CD4-positive, CD25-positive, alpha-beta regulatory T cell (primary cell): Measurements from ENCODE around the gene SHANK3. TPM values are rescaled to one million over a fixed set of nuclear protein-coding genes. Genes with fewer than 3 reads are reported as not detected.

Experiments
- ATAC-seq, 2 donors: fragments of 150-1000 bp; cut with Tn5 transposase; one replicate each; pipeline ENCODE4 v1.10.0; 2021; ENCODE audit warnings: low read depth in 2 of 2, moderate number of reproducible peaks in 2 of 2, moderate library complexity in 1 of 2
- DNase-seq, 3 donors: peaks; one replicate each; pipeline versions ENCODE4 v3.0.0 to v3.0.0-alpha.2; 2012 to 2022; ENCODE audit warnings: mixed read lengths in 1 of 3
- H3K27ac ChIP-seq: one replicate; pipeline ENCODE4 v1.7.0; 2013; ENCODE audit warnings: mild to moderate bottlenecking, low read length; ENCODE audit not compliant: insufficient read depth, poor library complexity, severe bottlenecking
- H3K27me3 ChIP-seq: one replicate; pipeline ENCODE4 v1.7.0; 2013; ENCODE audit warnings: low read length; ENCODE audit not compliant: control insufficient read depth, insufficient read depth
- H3K36me3 ChIP-seq: one replicate; pipeline ENCODE4 v1.7.0; 2013; ENCODE audit warnings: mild to moderate bottlenecking, low read length, moderate library complexity; ENCODE audit not compliant: control insufficient read depth, insufficient read depth
- H3K4me1 ChIP-seq: 2 replicates; pipeline ENCODE4 v1.7.0; 2013; ENCODE audit warnings: mild to moderate bottlenecking, low read length; ENCODE audit not compliant: insufficient read depth, control insufficient read depth, poor library complexity, severe bottlenecking
- H3K4me3 ChIP-seq: one replicate; pipeline ENCODE4 v1.7.0; 2013; ENCODE audit warnings: low read depth, mild to moderate bottlenecking, low read length, moderate library complexity
- H3K9me3 ChIP-seq, 2 experiments: 1 replicate in 1 of 2; 2 replicates in 1 of 2; pipeline ENCODE4 v1.7.0; 2013; ENCODE audit warnings: low read length in 2 of 2, mild to moderate bottlenecking in 1 of 2, moderate library complexity in 1 of 2; ENCODE audit not compliant: control insufficient read depth in 2 of 2
- H3K27ac Mint-ChIP-seq, 3 donors: one replicate each; pipeline ENCODE4 v1.8.0; 2020 to 2022; ENCODE audit warnings: mild to moderate bottlenecking in 3 of 3, mixed read lengths in 3 of 3, moderate library complexity in 2 of 3
- H3K27me3 Mint-ChIP-seq: one replicate; pipeline ENCODE4 v1.8.0; 2022; ENCODE audit warnings: mild to moderate bottlenecking, mixed read lengths
- H3K36me3 Mint-ChIP-seq: one replicate; pipeline ENCODE4 v1.8.0; 2020; ENCODE audit warnings: mixed read lengths
- H3K4me1 Mint-ChIP-seq, 4 donors: one replicate each; pipeline ENCODE4 v1.8.0; 2020 to 2022; ENCODE audit warnings: mixed read lengths in 4 of 4, mild to moderate bottlenecking in 1 of 4
- H3K4me3 Mint-ChIP-seq, 4 donors: one replicate each; pipeline ENCODE4 v1.8.0; 2020 to 2022; ENCODE audit warnings: mild to moderate bottlenecking in 4 of 4, mixed read lengths in 4 of 4, moderate library complexity in 3 of 4
- H3K9me3 Mint-ChIP-seq, 7 donors: one replicate each; pipeline ENCODE4 v1.8.0; 2020 to 2022; ENCODE audit warnings: mixed read lengths in 7 of 7, mild to moderate bottlenecking in 3 of 7, moderate library complexity in 2 of 7
- polyA plus RNA-seq, 4 donors: library from polyadenylated mRNA; unstranded; fragments of 300-500 nt; fragmentation: Illumina TruSeq; gene quantifications; one replicate each; pipeline ENCODE4 v1.2.3, GENCODE V29; 2021
- total RNA-seq: library from RNA; stranded (reverse); gene quantifications from one replicate; pipeline ENCODE4 v1.2.3, GENCODE V29; 2022

Gene SHANK3
- total and polyA plus RNA-seq, 5 donors from 2014 or later = 0.67 TPM; not detected in 4

DNA sequence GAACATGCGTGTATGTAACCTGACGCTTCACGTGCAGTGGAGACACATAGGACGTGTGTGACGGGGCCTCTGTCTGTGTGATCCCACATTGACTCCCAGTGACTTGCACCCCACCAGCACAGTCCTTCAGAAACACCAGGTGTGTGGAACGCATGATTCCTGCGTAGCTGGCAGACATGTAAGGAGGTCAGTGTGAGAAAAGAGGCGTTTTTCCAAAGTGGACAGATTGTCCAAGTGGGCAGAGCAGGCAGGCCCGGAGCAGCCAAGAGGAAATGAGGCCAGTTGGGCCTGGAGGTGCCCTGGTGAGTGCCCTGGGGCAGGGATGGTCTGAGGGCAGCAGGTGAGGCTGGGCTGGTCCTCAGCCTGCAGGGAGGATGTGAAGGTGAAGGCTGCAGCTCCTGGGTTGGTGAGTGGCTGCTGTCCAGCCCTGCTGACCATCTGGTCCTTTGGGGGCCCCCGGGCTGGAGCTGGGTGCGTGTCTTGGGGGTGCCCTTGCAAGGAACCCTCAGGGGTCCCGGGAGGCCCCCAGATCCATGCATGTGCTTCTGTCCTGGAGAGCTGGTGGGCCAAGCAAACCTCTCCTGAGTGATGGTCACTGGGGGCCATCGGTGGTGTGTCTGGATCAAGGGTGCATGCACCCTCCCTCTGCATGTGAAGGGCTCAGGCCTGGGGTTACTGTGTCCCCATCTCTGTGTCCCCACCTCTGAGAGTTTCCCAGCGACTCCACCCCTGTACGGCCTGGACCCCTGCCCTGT is 26.6 kb downstream of the SHANK3 start:
- peak overlapping the region in 1 of 3 donors; percentile 62 for H3K27ac Mint-ChIP-seq

DNA sequence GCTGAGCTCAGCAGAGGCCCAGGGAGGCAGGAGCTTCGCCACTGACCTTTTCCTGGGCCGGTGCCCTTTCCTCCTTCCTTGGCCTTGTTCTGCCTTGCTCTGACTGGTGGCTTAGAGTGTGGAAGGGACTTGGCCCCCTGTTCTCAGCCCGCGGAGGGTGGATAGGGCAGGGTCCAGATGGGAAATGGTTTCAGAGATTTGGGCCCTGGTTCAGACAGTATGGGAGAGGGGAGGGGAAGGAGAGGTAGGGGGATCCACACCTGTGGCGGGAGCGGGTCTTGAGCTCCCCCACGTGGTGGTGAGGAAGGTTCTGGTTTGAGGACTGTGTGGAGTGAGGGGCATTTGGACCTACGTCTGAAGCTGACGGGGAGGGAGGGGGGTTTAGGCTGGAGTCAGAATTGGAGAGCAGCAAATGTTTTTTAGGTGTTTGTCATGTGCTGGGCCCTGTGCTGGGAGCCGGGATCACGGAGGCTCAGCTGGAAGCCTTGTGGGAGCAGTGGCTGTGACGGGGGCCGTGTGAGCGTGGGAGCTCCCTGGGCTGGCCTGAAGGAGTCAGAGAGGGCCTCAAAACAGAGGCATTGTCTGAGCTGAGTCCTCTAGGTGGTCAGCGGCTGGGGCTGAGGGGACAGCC is 27.2 kb downstream of the SHANK3 start:
- Histone ChIP-seq H3K27ac (no peak overlapping the region), H3K27me3 (no peaks in the 10 kb centered on the region), H3K36me3 (no peaks in the 10 kb centered on the region), H3K9me3 (no peaks in the 10 kb centered on the region), H3K4me1 (peaks cover 3% of the 10 kb centered on the region), H3K4me3 (no peak overlapping the region)
- Mint-ChIP-seq H3K9me3 (no peaks in the 10 kb centered on the region), H3K27me3 (no peaks in the 10 kb centered on the region), H3K4me3 (no peak overlapping the region), H3K36me3 (no peaks in the 10 kb centered on the region), H3K27ac (peak overlapping the region in 1 of 3 donors; percentile 43), H3K4me1 (peaks cover 0 to 13% (median 11%) of the 10 kb centered on the region in 4 donors)
- ATAC-seq (no peak), DNase-seq (no peak)

More for the DNA sequence above, 26.6 kb downstream of the SHANK3 start:
- DNase-seq (no peak), ATAC-seq (no peak)
- Mint-ChIP-seq H3K27me3 (no peaks in the 10 kb centered on the region), H3K36me3 (no peaks in the 10 kb centered on the region), H3K4me3 (no peak overlapping the region), H3K9me3 (no peaks in the 10 kb centered on the region), H3K4me1 (peaks cover 0 to 13% (median 12%) of the 10 kb centered on the region in 4 donors)
- Histone ChIP-seq H3K36me3 (no peaks in the 10 kb centered on the region), H3K27ac (no peak overlapping the region), H3K4me3 (no peak overlapping the region), H3K4me1 (peaks cover 3% of the 10 kb centered on the region), H3K9me3 (no peaks in the 10 kb centered on the region), H3K27me3 (no peaks in the 10 kb centered on the region)

DNA sequence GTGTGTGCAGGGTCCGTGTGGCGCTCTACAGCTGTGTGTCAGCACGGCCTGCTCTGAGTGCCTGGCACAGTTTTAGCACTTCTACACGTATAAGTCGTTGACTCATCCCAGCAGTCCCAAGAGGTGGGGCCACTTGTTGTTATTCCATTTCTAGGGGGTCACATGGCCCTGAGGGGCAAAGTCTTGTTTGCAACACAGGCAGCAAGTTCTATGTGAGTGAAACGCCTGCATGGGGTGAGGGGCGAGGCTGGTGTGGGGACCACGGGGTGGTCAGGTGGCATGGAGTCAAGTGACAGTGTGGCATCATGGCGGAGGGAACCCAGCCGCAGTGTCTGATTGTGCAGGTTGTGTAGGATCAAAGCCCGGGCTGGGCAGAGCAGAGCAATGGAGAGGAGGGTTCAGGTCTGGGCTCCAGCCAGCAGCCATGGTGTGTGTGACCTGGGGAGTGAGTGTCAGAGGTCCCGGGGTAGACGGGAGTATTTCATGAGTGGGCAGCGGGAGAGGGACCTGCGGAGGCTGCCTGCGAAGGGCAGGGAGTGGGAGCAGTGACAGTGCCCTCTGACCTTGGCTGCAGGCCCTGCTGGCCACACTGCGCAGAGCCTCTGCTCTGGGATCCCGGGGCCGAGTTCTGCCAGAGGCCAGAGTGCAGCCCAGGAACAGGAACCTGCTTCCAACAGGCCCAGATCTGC is 27.9 kb downstream of the SHANK3 start:
- Mint-ChIP-seq H3K4me3 (no peak overlapping the region), H3K36me3 (no peaks in the 10 kb centered on the region), H3K9me3 (no peaks in the 10 kb centered on the region), H3K27ac (no peak overlapping the region), H3K4me1 (peaks cover 0 to 13% (median 11%) of the 10 kb centered on the region in 4 donors), H3K27me3 (no peaks in the 10 kb centered on the region)
- H3K4me1 ChIP-seq = peaks cover 3% of the 10 kb centered on the region
- H3K27me3 ChIP-seq = no peaks in the 10 kb centered on the region
- H3K4me3 ChIP-seq = no peak overlapping the region
- no peak for ATAC-seq
- no peaks in the 10 kb centered on the region for H3K36me3 ChIP-seq
- DNase-seq = no peak
- H3K27ac ChIP-seq = no peak overlapping the region
- no peaks in the 10 kb centered on the region for H3K9me3 ChIP-seq

DNA sequence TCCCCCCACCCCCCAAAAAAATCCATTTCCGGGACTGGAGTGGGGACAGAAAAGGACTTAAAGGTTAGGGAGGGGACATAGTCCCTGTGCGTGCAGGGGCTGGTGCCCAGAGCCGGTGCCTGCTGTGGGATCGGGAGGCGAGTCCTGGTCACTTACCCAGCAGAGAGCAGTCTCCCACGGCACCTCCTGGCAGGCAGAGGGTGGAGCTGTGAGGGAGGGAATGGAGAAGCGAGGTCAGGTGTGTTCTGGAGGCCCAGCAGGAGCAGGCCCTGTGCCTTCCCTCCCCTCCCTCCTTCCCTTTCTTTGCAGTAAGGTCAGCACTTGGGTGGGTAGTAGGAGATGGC is 28.4 kb downstream of the SHANK3 start:
- ATAC-seq (no peak), DNase-seq (no peak)
- H3K9me3 ChIP-seq = no peaks in the 10 kb centered on the region
- H3K4me3 ChIP-seq = no peak overlapping the region
- peaks cover 3% of the 10 kb centered on the region for H3K4me1 ChIP-seq
- Mint-ChIP-seq H3K27me3 (no peaks in the 10 kb centered on the region), H3K36me3 (no peaks in the 10 kb centered on the region), H3K4me1 (peaks cover 0 to 13% (median 11%) of the 10 kb centered on the region in 4 donors), H3K4me3 (no peak overlapping the region), H3K9me3 (no peaks in the 10 kb centered on the region), H3K27ac (peak overlapping the region in 1 of 3 donors; percentile 42)
- no peaks in the 10 kb centered on the region for H3K27me3 ChIP-seq
- H3K36me3 ChIP-seq = no peaks in the 10 kb centered on the region
- no peak overlapping the region for H3K27ac ChIP-seq

DNA sequence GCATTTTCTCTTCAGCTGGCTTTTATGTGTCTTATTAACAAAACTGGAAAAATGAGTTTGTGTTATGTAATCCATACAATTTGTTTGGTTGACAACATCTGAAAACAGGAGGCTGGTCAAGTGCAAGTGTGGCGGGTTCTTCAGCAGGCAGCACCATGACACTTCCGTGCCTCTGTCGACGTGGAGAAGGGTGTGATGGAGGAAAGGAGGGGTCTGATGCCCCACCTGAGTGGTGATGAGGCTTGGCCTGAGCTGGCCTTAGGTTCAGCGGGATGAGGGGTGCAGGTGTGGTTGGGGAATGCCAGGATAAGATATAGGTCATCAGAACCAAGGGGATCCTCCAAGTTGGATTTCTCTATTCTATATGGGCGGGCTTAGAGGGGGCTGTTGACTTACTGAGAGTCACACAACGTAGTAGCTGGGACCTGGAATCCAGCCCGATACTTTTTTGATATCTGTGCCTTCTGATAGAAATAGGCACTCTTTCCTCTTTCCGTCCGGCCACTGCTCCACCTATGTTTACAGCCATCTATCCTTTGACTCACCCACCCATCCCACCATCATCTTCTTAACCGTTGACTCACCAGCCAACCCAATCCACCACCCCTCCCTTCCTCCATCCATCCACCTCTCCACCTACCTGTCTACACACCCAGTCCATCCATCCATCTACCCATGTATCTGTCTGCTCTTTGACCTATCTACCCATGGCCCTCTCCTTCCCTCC is 29.0 kb downstream of the SHANK3 start:
- Histone ChIP-seq H3K4me3 (no peak overlapping the region), H3K36me3 (no peaks in the 10 kb centered on the region), H3K27ac (no peak overlapping the region), H3K9me3 (no peaks in the 10 kb centered on the region), H3K4me1 (peaks cover 3% of the 10 kb centered on the region), H3K27me3 (no peaks in the 10 kb centered on the region)
- H3K27me3 Mint-ChIP-seq = no peaks in the 10 kb centered on the region
- H3K36me3 Mint-ChIP-seq = no peaks in the 10 kb centered on the region
- no peaks in the 10 kb centered on the region for H3K9me3 Mint-ChIP-seq
- no peak overlapping the region for H3K27ac Mint-ChIP-seq
- peak overlapping the region in 1 of 4 donors; percentile 35 for H3K4me3 Mint-ChIP-seq
- DNase-seq (no peak), ATAC-seq (no peak)
- H3K4me1 Mint-ChIP-seq = peaks cover 0 to 13% (median 11%) of the 10 kb centered on the region in 4 donors

DNA sequence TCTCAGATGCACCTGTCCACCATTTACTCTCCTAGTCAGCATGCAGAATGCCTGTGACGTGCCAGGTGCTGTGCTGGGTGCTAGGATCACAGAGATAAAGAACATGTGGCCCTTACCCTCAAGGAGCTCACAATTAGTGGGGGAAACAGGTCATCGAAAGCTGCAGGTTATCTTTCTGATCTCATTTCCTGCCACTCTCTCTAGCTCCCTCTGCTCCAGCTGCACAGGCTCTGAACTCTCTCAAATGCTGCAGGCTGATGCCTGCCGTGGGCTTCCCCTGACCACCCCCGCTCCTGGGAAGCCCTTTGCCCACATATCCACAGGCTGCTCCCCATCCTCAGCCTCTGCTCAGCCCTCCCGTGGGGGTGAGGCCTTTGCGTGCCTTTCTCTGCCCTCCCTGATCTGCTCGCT is 29.6 kb downstream of the SHANK3 start:
- Mint-ChIP-seq H3K36me3 (no peaks in the 10 kb centered on the region), H3K9me3 (no peaks in the 10 kb centered on the region), H3K27ac (no peak overlapping the region), H3K27me3 (no peaks in the 10 kb centered on the region), H3K4me1 (peaks cover 0 to 13% (median 11%) of the 10 kb centered on the region in 4 donors), H3K4me3 (peak overlapping the region in 1 of 4 donors; percentile 49)
- peak; percentile 41 to 45 for ATAC-seq
- Histone ChIP-seq H3K27me3 (no peaks in the 10 kb centered on the region), H3K4me3 (no peak overlapping the region), H3K36me3 (no peaks in the 10 kb centered on the region), H3K9me3 (no peaks in the 10 kb centered on the region), H3K4me1 (peaks cover 3% of the 10 kb centered on the region), H3K27ac (no peak overlapping the region)
- DNase-seq = peak in 1 of 3 donors; percentile 43

DNA sequence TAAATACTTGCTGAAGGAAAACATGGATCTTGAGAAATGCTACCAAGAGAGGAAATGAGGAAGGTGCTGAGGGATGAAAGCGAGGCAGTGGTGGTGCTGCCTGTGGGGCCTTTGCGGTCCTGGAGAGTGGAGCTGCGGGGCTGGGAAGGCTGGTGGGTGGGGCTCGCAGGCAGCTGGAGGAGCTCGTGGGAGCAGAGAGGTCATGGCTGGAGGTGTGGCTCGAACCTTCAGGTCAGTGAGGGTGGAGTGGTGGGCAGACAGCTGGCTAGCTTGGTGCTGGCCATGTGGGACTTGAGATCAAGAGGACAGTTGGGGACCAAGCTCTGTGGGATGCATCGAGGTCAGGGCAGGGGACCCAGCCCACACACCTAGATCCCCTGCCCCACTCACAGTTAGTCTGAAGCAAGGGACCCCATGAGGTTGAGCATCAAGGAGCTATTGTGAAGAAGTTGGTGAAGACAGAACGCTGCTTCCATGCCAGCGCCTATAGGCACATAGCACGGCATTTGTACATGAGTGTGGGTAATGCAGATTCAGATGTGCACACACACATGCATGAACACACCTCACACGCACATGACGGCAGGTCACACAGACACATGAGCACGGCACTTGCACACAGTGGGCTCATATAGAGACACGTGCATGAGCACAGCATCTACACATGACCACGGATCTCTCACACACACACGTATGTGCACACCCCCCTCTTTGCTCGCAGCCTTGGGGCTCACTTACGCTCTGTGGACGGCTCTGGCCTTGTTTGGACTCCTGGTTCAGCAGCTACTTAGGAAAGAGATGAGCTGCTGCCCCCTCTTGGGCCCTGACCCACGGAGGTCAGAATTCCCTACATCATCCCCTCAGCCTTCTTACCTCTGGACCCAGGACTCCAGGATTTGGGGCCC is 30.4 kb downstream of the SHANK3 start:
- H3K36me3 ChIP-seq = no peaks in the 10 kb centered on the region
- H3K36me3 Mint-ChIP-seq = no peaks in the 10 kb centered on the region
- H3K9me3 Mint-ChIP-seq = no peaks in the 10 kb centered on the region
- no peak overlapping the region for H3K4me3 ChIP-seq
- no peak for DNase-seq
- H3K9me3 ChIP-seq = no peaks in the 10 kb centered on the region
- ATAC-seq = no peak
- H3K4me3 Mint-ChIP-seq = no peak overlapping the region
- H3K4me1 Mint-ChIP-seq = peaks cover 0 to 13% (median 11%) of the 10 kb centered on the region in 4 donors
- no peak overlapping the region for H3K27ac ChIP-seq
- no peaks in the 10 kb centered on the region for H3K27me3 Mint-ChIP-seq
- peaks cover 3% of the 10 kb centered on the region for H3K4me1 ChIP-seq
- no peak overlapping the region for H3K27ac Mint-ChIP-seq
- H3K27me3 ChIP-seq = no peaks in the 10 kb centered on the region
